K562 (cell line): ENCODE results near the gene ACP1. TPM values are rescaled to one million over a fixed set of nuclear protein-coding genes. Genes with fewer than 3 reads are reported as not detected.

Source experiments
- CBX2 ChIP-seq: fragments of 200-600 bp; sonication (generic); IDR thresholded peaks from one replicate; pipeline ENCODE4 v1.6.1; 2012; ENCODE audit warnings: mild to moderate bottlenecking, low read length, inconsistent platforms; ENCODE audit not compliant: insufficient read depth, poor library complexity, severe bottlenecking
- CCNT2 ChIP-seq: IDR thresholded peaks from 2 replicates; pipeline ENCODE4 v1.6.1; 2011; ENCODE audit warnings: borderline replicate concordance, low read depth, mild to moderate bottlenecking, moderate library complexity, mixed read lengths, low read length; ENCODE audit not compliant: insufficient read length; ENCODE audit errors: extremely low read depth
- ELK3 ChIP-seq: fragments of 450-650 bp; formaldehyde crosslinking; IDR thresholded peaks from 2 replicates; pipeline ENCODE4 v1.4.0; 2020; ENCODE audit warnings: mild to moderate bottlenecking
- GATA2 ChIP-seq: sonication (generic); formaldehyde crosslinking; IDR thresholded peaks from 2 replicates; pipeline ENCODE4 v1.4.0; 2020; ENCODE audit warnings: mild to moderate bottlenecking, missing genetic modification reagents
- HNRNPL ChIP-seq: fragments of 200-400 bp; formaldehyde crosslinking; IDR thresholded peaks from 2 replicates; pipeline ENCODE4 v1.6.1; 2017; ENCODE audit warnings: low read depth, mild to moderate bottlenecking, low read length
- KAT2B ChIP-seq: IDR thresholded peaks from one replicate; pipeline ENCODE4 v1.6.1; 2012; ENCODE audit warnings: low read depth, mild to moderate bottlenecking, control low read depth, inconsistent platforms, low read length, moderate library complexity
- MCM5 ChIP-seq: fragments of 450-650 bp; IDR thresholded peaks from 2 replicates; pipeline ENCODE4 v1.6.1; 2016; ENCODE audit warnings: low read depth
- MTA3 ChIP-seq: fragments of 450-650 bp; formaldehyde crosslinking; IDR thresholded peaks from 2 replicates; pipeline ENCODE4 v1.6.1; 2017; ENCODE audit warnings: mild to moderate bottlenecking, borderline replicate concordance
- NR2F6 ChIP-seq: fragments of 450-650 bp; formaldehyde crosslinking; IDR thresholded peaks from 2 replicates; pipeline ENCODE4 v1.4.0; 2020; ENCODE audit warnings: mild to moderate bottlenecking
- PML ChIP-seq: IDR thresholded peaks from 2 replicates; pipeline ENCODE4 v1.6.1; 2012; ENCODE audit warnings: low read length, inconsistent platforms
- PURB ChIP-seq: sonication (generic); formaldehyde crosslinking; IDR thresholded peaks from 2 replicates; pipeline ENCODE4 v1.9.0; 2021; ENCODE audit warnings: low read depth, mild to moderate bottlenecking, missing genetic modification reagents
- SMARCE1 ChIP-seq: fragments of 450-650 bp; IDR thresholded peaks from 2 replicates; pipeline ENCODE4 v1.7.1; 2016; ENCODE audit warnings: mild to moderate bottlenecking
- TARDBP ChIP-seq: fragments of 450-650 bp; IDR thresholded peaks from 2 replicates; pipeline ENCODE4 v1.6.1; 2016
- UBTF ChIP-seq, 2 experiments: IDR thresholded peaks; 2 replicates each; pipeline ENCODE4 v1.6.1; 2012; ENCODE audit warnings: improper control_type of control experiment in 2 of 2, low read depth in 2 of 2, low read length in 2 of 2, borderline replicate concordance in 1 of 2
- ZNF277 ChIP-seq: fragments of 250-450 bp; sonication (Bioruptor Pico); IDR thresholded peaks from 2 replicates; pipeline ENCODE4 v1.8.0; 2022; ENCODE audit warnings: inconsistent platforms, mild to moderate bottlenecking, moderate library complexity, borderline replicate concordance
- polyA plus RNA-seq, 8 experiments: library from polyadenylated mRNA; depleted of rRNA in 4 of 8; stranded (reverse) in 5 of 8; unstranded in 3 of 8; fragments of >200 nt; fragmentation: Nextera tagmentation in 2 of 8; fragmentation: Illumina TruSeq in 1 of 8; extraction: Ambion mirVana in 2 of 8; extraction: Trizol in 1 of 8; gene quantifications; 2 replicates each; pipeline versions ENCODE4 v1.2.1 to v1.2.3, GENCODE V29; 2011 to 2014; ENCODE audit warnings: inconsistent platforms in 1 of 8, missing spikeins in 1 of 8
- total RNA-seq, 7 experiments: library from RNA; depleted of rRNA in 6 of 7; stranded (reverse); fragments of >200 nt in 6 of 7; fragmentation: Illumina TruSeq in 2 of 7; extraction: Trizol in 2 of 7; gene quantifications; 2 replicates each; pipeline versions ENCODE4 v1.2.1 to v1.2.3, GENCODE V29; 2011 to 2021; ENCODE audit warnings: low replicate concordance in 1 of 7
- TF ChIP-seq, protein P1 (sequence below): sonication (generic); formaldehyde crosslinking; IDR thresholded peaks from 2 replicates; pipeline ENCODE4 v1.8.0; 2022; ENCODE audit warnings: mild to moderate bottlenecking, missing genetic modification reagents

Gene ACP1
- total and polyA plus RNA-seq, 9 of the 15 experiments (the other 6 are each of a cell fraction or from before 2014, with no cell fraction given) = 139 to 493 (median 189) TPM

- TF ChIP-seq GATA2 (CRISPR knock-in tag) (no peak), CBX2 (no peak), ELK3 (no peak), PML (0 out of 2 replicates have a peak, but pooled peaks have one; percentile 62), MCM5 (no peak), NR2F6 (CRISPR knock-in tag) (no peak), PURB (no peak), UBTF (IDR thresholded peaks at IDR 0.05; ENCODE audit: borderline replicate concordance in 1 of 2, low read depth in 2 of 2, low read length in 2 of 2) (no peak), TARDBP (no peak), KAT2B (no peak), SMARCE1 (no peak), ZNF277 (CRISPR knock-in tag) (no peak), MTA3 (peak; percentile 40; the same call in 1 of the 2 replicates), HNRNPL (no peak), CCNT2 (peak; percentile 58)
- TF ChIP-seq, protein P1, sequence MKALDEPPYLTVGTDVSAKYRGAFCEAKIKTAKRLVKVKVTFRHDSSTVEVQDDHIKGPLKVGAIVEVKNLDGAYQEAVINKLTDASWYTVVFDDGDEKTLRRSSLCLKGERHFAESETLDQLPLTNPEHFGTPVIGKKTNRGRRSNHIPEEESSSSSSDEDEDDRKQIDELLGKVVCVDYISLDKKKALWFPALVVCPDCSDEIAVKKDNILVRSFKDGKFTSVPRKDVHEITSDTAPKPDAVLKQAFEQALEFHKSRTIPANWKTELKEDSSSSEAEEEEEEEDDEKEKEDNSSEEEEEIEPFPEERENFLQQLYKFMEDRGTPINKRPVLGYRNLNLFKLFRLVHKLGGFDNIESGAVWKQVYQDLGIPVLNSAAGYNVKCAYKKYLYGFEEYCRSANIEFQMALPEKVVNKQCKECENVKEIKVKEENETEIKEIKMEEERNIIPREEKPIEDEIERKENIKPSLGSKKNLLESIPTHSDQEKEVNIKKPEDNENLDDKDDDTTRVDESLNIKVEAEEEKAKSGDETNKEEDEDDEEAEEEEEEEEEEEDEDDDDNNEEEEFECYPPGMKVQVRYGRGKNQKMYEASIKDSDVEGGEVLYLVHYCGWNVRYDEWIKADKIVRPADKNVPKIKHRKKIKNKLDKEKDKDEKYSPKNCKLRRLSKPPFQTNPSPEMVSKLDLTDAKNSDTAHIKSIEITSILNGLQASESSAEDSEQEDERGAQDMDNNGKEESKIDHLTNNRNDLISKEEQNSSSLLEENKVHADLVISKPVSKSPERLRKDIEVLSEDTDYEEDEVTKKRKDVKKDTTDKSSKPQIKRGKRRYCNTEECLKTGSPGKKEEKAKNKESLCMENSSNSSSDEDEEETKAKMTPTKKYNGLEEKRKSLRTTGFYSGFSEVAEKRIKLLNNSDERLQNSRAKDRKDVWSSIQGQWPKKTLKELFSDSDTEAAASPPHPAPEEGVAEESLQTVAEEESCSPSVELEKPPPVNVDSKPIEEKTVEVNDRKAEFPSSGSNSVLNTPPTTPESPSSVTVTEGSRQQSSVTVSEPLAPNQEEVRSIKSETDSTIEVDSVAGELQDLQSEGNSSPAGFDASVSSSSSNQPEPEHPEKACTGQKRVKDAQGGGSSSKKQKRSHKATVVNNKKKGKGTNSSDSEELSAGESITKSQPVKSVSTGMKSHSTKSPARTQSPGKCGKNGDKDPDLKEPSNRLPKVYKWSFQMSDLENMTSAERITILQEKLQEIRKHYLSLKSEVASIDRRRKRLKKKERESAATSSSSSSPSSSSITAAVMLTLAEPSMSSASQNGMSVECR (CRISPR knock-in tag) = no peak; the same call in 1 of the 2 replicates
These were observed at the start of gene ACP1 (continued) for GRCh38 chr2:264493-265468.
